Panc1 (cell line): ENCODE data around the gene KCNA5. TPM values are rescaled to one million over a fixed set of nuclear protein-coding genes. Genes with fewer than 3 reads are reported as not detected.

ENCODE experiments used
- ATAC-seq: fragments of 200-7000 bp; cut with Tn5 transposase; 2 replicates; pipeline ENCODE4 v1.9.1; 2020; ENCODE audit warnings: mild to moderate bottlenecking, moderate library complexity
- BruUV-seq: library from RNA; stranded (reverse); fragments of 400-500 nt; replicated peaks from 2 replicates; lab custom pipeline; 2021; lab: Mats Ljungman, UMichigan
- CTCF ChIA-PET: fragments of 300-600 bp; sonication (Branson Sonifier 250); formaldehyde crosslinking; loops from one replicate; lab custom pipeline; 2022; ENCODE audit warnings: antibody characterized with exemption; lab: Charles Lee
- POLR2A ChIA-PET: fragments of 300-600 bp; sonication (Branson Sonifier 250); formaldehyde crosslinking; loops from one replicate; lab custom pipeline; 2022; ENCODE audit warnings: antibody characterized with exemption; lab: Charles Lee
- DNase-seq: peaks from one replicate; pipeline ENCODE4 v3.0.0-alpha.2; 2010; ENCODE audit warnings: low read depth, low spot score
- H3K27ac ChIP-seq: 2 replicates; pipeline ENCODE4 v1.5.1; 2011; ENCODE audit warnings: mild to moderate bottlenecking, low read length, inconsistent platforms
- H3K27me3 ChIP-seq: fragments of 200-500 bp; sonication (Bioruptor generic); 2 replicates; pipeline ENCODE4 v1.6.0; 2014; ENCODE audit warnings: low read length, inconsistent platforms; ENCODE audit not compliant: control insufficient read depth, insufficient read depth
- H3K36me3 ChIP-seq: fragments of 200-500 bp; sonication (Bioruptor generic); 2 replicates; pipeline ENCODE4 v1.5.1; 2014; ENCODE audit warnings: inconsistent platforms, mild to moderate bottlenecking, low read length, moderate library complexity; ENCODE audit not compliant: control insufficient read depth, insufficient read depth
- H3K4me1 ChIP-seq: 2 replicates; pipeline ENCODE4 v1.5.1; 2011; ENCODE audit warnings: inconsistent platforms, mild to moderate bottlenecking, low read length, moderate library complexity; ENCODE audit not compliant: control insufficient read depth, insufficient read depth
- H3K4me3 ChIP-seq, 2 experiments: 2 replicates each; pipeline ENCODE4 v1.5.1; 2011 to 2012; ENCODE audit warnings: low read depth in 2 of 2, low read length in 2 of 2, mild to moderate bottlenecking in 2 of 2, inconsistent platforms in 1 of 2, moderate library complexity in 1 of 2
- H3K9me3 ChIP-seq: fragments of 200-500 bp; sonication (Bioruptor generic); 2 replicates; pipeline ENCODE4 v1.5.1; 2014; ENCODE audit warnings: low read depth, mild to moderate bottlenecking, inconsistent platforms, low read length, moderate library complexity; ENCODE audit not compliant: control insufficient read depth, insufficient read depth
- POLR2AphosphoS5 ChIP-seq: IDR thresholded peaks from 2 replicates; pipeline ENCODE4 v1.6.1; 2012; ENCODE audit warnings: mild to moderate bottlenecking, low read depth, low read length, moderate library complexity
- SIN3A ChIP-seq: IDR thresholded peaks from 2 replicates; pipeline ENCODE4 v1.6.1; 2012; ENCODE audit warnings: low read depth, mild to moderate bottlenecking, low read length, moderate library complexity, borderline replicate concordance; ENCODE audit not compliant: insufficient read depth
- TCF7L2 ChIP-seq: IDR thresholded peaks from 2 replicates; pipeline ENCODE4 v1.6.1; 2011; ENCODE audit warnings: mild to moderate bottlenecking, low read depth, low read length, inconsistent platforms
- in situ Hi-C: cut with HindIII; loops from 2 replicates; pipeline ENCODE4 v1.10.0; 2016; ENCODE audit warnings: low sequenced_read_pairs, low pct_unique_long_range_greater_than_20kb
- intact Hi-C: fragments of 100-400 bp; cut with micrococcal nuclease; formaldehyde crosslinking; loops from one replicate; pipeline ENCODE4 v1.10.0; 2022; ENCODE audit not compliant: unreplicated experiment
- total RNA-seq: library from RNA; stranded (reverse); gene quantifications from one replicate; pipeline ENCODE4 v1.2.1, GENCODE V29; 2021; ENCODE audit not compliant: unreplicated experiment
- TF ChIP-seq, protein P1 (sequence below), 2 experiments: IDR thresholded peaks; 2 replicates each; pipeline ENCODE4 v1.6.1; 2011 to 2012; ENCODE audit warnings: low read depth in 2 of 2, control low read depth in 1 of 2, low read length in 1 of 2, mild to moderate bottlenecking in 1 of 2, moderate library complexity in 1 of 2; ENCODE audit not compliant: insufficient read depth in 1 of 2
- TF ChIP-seq, protein P2 (sequence below): fragments of 450-650 bp; IDR thresholded peaks from 2 replicates; pipeline ENCODE4 v1.5.1; 2017; ENCODE audit warnings: mild to moderate bottlenecking

Gene KCNA5
- total RNA-seq, 1 experiment from 2014 or later: not detected

DNA sequence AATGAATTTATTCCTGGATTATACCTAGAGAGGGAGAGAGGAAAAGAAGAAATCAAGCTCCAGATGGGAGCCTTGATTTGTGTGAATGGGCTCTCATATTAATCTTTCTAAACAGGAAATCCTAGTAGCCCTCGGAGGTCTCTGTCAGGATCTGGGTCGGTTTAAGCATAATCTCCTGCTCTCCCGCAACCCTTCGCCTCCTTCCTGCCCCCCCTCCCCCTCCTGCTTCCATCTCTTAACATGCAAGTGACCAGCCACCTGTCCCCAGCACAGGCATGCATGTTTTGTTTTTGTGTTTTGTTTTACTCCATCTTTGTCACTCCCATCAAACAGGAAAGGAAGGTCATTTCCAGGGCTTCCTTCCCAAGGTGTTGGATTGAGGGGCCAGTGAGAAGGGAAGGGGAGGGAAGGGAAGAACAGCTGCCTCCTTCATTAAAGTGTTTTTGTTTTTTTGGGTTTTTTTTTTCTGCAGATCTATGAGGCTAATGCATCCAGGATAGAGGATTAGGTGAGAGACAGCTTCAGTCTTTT is 4.8 kb upstream of the KCNA5 start:
- in situ Hi-C loops (no loop called here), intact Hi-C loops (no loop called here)
- Histone ChIP-seq H3K4me3 (no peak overlapping the region), H3K4me1 (no peaks in the 10 kb centered on the region), H3K27ac (no peak overlapping the region), H3K9me3 (no peaks in the 10 kb centered on the region), H3K36me3 (no peaks in the 10 kb centered on the region), H3K27me3 (no peaks in the 10 kb centered on the region; the same call in 1 of the 2 replicates)
- ChIA-PET POLR2A (no interaction called here), CTCF (no interaction called here)
- no peak for ATAC-seq
- no TSS peak for BruUV-seq
- DNase-seq: no peak
- no peak for TF ChIP-seq POLR2AphosphoS5
- TF ChIP-seq, protein P1, sequence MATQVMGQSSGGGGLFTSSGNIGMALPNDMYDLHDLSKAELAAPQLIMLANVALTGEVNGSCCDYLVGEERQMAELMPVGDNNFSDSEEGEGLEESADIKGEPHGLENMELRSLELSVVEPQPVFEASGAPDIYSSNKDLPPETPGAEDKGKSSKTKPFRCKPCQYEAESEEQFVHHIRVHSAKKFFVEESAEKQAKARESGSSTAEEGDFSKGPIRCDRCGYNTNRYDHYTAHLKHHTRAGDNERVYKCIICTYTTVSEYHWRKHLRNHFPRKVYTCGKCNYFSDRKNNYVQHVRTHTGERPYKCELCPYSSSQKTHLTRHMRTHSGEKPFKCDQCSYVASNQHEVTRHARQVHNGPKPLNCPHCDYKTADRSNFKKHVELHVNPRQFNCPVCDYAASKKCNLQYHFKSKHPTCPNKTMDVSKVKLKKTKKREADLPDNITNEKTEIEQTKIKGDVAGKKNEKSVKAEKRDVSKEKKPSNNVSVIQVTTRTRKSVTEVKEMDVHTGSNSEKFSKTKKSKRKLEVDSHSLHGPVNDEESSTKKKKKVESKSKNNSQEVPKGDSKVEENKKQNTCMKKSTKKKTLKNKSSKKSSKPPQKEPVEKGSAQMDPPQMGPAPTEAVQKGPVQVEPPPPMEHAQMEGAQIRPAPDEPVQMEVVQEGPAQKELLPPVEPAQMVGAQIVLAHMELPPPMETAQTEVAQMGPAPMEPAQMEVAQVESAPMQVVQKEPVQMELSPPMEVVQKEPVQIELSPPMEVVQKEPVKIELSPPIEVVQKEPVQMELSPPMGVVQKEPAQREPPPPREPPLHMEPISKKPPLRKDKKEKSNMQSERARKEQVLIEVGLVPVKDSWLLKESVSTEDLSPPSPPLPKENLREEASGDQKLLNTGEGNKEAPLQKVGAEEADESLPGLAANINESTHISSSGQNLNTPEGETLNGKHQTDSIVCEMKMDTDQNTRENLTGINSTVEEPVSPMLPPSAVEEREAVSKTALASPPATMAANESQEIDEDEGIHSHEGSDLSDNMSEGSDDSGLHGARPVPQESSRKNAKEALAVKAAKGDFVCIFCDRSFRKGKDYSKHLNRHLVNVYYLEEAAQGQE (IDR thresholded peaks at IDR 0.05; ENCODE audit: insufficient read depth in 1 of 2, low read depth in 2 of 2, low read length in 1 of 2): no peak
- no peak for TF ChIP-seq SIN3A
- TF ChIP-seq, protein P2, sequence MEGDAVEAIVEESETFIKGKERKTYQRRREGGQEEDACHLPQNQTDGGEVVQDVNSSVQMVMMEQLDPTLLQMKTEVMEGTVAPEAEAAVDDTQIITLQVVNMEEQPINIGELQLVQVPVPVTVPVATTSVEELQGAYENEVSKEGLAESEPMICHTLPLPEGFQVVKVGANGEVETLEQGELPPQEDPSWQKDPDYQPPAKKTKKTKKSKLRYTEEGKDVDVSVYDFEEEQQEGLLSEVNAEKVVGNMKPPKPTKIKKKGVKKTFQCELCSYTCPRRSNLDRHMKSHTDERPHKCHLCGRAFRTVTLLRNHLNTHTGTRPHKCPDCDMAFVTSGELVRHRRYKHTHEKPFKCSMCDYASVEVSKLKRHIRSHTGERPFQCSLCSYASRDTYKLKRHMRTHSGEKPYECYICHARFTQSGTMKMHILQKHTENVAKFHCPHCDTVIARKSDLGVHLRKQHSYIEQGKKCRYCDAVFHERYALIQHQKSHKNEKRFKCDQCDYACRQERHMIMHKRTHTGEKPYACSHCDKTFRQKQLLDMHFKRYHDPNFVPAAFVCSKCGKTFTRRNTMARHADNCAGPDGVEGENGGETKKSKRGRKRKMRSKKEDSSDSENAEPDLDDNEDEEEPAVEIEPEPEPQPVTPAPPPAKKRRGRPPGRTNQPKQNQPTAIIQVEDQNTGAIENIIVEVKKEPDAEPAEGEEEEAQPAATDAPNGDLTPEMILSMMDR: no peak
- no peak for TF ChIP-seq TCF7L2

DNA sequence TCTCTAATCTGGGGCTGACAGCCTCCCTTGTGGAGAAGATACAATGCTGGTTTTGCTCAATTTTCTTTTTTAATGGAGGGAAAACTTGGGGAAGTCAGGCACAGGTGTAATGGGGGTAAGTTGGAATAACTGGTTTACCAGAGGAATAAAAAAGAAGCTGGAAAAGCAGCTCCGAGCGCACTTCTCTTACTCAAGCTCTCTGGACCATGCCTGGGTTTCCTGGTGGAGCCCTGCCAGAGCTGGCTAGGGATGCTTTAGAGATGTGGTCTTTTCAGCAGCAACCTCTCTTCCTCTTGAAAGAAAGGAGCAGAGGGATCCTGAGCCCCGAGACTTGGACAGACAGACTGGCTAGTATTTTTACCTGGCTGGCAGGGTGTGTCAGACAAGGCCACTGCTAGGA is 3.9 kb upstream of the KCNA5 start:
- TF ChIP-seq SIN3A: no peak
- no peak for TF ChIP-seq TCF7L2
- TF ChIP-seq, protein P2: no peak
- no peak for TF ChIP-seq POLR2AphosphoS5
- TF ChIP-seq, protein P1 (IDR thresholded peaks at IDR 0.05; ENCODE audit: insufficient read depth in 1 of 2, low read depth in 2 of 2, low read length in 1 of 2): no peak
- BruUV-seq: no TSS peak
- in situ Hi-C loops (no loop called here), intact Hi-C loops (no loop called here)
- H3K4me3 ChIP-seq: no peak overlapping the region
- no peaks in the 10 kb centered on the region for H3K36me3 ChIP-seq
- no peaks in the 10 kb centered on the region; the same call in 1 of the 2 replicates for H3K27me3 ChIP-seq
- H3K4me1 ChIP-seq: no peaks in the 10 kb centered on the region
- POLR2A ChIA-PET: interaction anchor here (0.8 kb wide), 1 partner anchor 15 kb away, joined by 3 read pairs; no protein-coding TSS in a partner anchor
- no peaks in the 10 kb centered on the region for H3K9me3 ChIP-seq
- DNase-seq: no peak
- CTCF ChIA-PET: no interaction called here
- ATAC-seq: no peak
- no peak overlapping the region for H3K27ac ChIP-seq
